ENCODE results near the gene SKAP2. TPM values are rescaled to one million over a fixed set of nuclear protein-coding genes. Genes with fewer than 3 reads are reported as not detected.

SKAP2 gene
- total RNA-seq, 1 experiment from 2014 or later = 3.2 TPM

DNA sequence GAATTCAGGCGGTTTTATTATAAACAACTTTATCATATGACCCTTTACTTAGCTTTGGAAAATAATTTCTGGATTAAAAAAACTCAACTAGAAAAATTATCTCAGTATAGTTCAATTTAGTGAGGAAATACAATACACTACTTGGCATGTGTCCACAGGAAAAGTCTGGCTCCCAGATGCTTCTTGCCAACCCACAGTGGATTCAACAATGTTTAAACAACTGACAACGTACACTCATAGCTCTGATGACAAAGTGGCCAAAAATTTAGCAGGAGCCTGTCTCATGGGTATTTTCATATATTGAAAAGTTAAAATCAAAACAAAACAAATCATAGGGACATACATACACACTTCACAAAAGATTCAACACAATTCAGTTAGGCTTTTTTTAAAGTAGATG, 158.8 kb downstream of the SKAP2 start:
- H3K14ac ChIP-seq (ENCODE audit: insufficient read depth, low read length) = no peak overlapping the region
- H3K18ac ChIP-seq (ENCODE audit: insufficient read length, low read depth, low read length) = no peak overlapping the region
- Mint-ChIP-seq H3K27me3 (ENCODE audit: low read depth) (no peaks in the 10 kb centered on the region), H3K9me3 (no peaks in the 10 kb centered on the region), H3K27ac (no peak overlapping the region), H3K4me3 (no peak overlapping the region), H3K4me1 (peaks cover 0 to 2% of the 10 kb centered on the region in 2 experiments; a peak in 2 of 4 replicates), H3K36me3 (ENCODE audit: insufficient read depth in 1 of 3, low read depth in 3 of 3) (no peaks in the 10 kb centered on the region)
- no peaks in the 10 kb centered on the region for H4K20me1 ChIP-seq (ENCODE audit: control insufficient read depth, insufficient read depth, insufficient read length)
- H4K8ac ChIP-seq (replicated peaks; ENCODE audit: insufficient read length, low read depth, low read length) = no peak overlapping the region
- H3K23me2 ChIP-seq (ENCODE audit: insufficient read length, low read depth, low read length, poor library complexity, severe bottlenecking) = no peaks in the 10 kb centered on the region
- H2AK5ac ChIP-seq (ENCODE audit: insufficient read length, low read length) = no peak overlapping the region
- no peaks in the 10 kb centered on the region for H3K4me1 ChIP-seq (ENCODE audit: insufficient read depth, low read length)
- H3T11ph ChIP-seq (ENCODE audit: low read length) = no peak overlapping the region
- no peak overlapping the region for H2BK15ac ChIP-seq (ENCODE audit: low read depth, low read length)
- no peak overlapping the region for H2BK120ac ChIP-seq (ENCODE audit: low read depth, low read length, poor library complexity, severe bottlenecking)
- TF ChIP-seq, protein P1, sequence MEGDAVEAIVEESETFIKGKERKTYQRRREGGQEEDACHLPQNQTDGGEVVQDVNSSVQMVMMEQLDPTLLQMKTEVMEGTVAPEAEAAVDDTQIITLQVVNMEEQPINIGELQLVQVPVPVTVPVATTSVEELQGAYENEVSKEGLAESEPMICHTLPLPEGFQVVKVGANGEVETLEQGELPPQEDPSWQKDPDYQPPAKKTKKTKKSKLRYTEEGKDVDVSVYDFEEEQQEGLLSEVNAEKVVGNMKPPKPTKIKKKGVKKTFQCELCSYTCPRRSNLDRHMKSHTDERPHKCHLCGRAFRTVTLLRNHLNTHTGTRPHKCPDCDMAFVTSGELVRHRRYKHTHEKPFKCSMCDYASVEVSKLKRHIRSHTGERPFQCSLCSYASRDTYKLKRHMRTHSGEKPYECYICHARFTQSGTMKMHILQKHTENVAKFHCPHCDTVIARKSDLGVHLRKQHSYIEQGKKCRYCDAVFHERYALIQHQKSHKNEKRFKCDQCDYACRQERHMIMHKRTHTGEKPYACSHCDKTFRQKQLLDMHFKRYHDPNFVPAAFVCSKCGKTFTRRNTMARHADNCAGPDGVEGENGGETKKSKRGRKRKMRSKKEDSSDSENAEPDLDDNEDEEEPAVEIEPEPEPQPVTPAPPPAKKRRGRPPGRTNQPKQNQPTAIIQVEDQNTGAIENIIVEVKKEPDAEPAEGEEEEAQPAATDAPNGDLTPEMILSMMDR (conservative IDR thresholded peaks at IDR 0.05) = no peak
- H3K4ac ChIP-seq (ENCODE audit: low read depth, low read length) = no peak overlapping the region
- no peak overlapping the region for H3K27ac ChIP-seq (ENCODE audit: insufficient read length, low read depth, low read length)
- no peak overlapping the region for H2BK20ac ChIP-seq (ENCODE audit: low read depth, low read length, poor library complexity, severe bottlenecking)
- H3K79me2 ChIP-seq (ENCODE audit: insufficient read depth, low read length) = no peaks in the 10 kb centered on the region
- H3K56ac ChIP-seq (ENCODE audit: insufficient read length, low read depth, low read length) = no peak overlapping the region
- no peak overlapping the region for H2BK5ac ChIP-seq (ENCODE audit: insufficient read length, low read length)
- H3K4me2 ChIP-seq (ENCODE audit: insufficient read depth, insufficient read length, low read length) = no peak overlapping the region
- H3K9ac ChIP-seq (ENCODE audit: extremely low read depth, insufficient read length, low read length) = no peak overlapping the region
- no peaks in the 10 kb centered on the region for H3K79me1 ChIP-seq (ENCODE audit: insufficient read depth, low read depth, low read length, poor library complexity, severe bottlenecking)
- WGBS (ENCODE audit: extremely low coverage, insufficient read length, low lambda C conversion rate) = no CpG with 5 or more reads among the region's 2 CpGs
- no peaks in the 10 kb centered on the region for H3K27me3 ChIP-seq (ENCODE audit: insufficient read depth, low read length)
- H4K5ac ChIP-seq (ENCODE audit: insufficient read length, low read depth, low read length) = no peak overlapping the region
- H4K91ac ChIP-seq (ENCODE audit: insufficient read length, low read depth, low read length) = no peak overlapping the region
- H3K23ac ChIP-seq (ENCODE audit: insufficient read length, low read depth, low read length) = no peak overlapping the region
- H2BK12ac ChIP-seq (ENCODE audit: insufficient read length, low read depth, low read length) = no peak overlapping the region
- DNase-seq = no peak
- H3K9me3 ChIP-seq (ENCODE audit: control insufficient read depth, low read depth, low read length) = no peaks in the 10 kb centered on the region
- no peak overlapping the region for H2AFZ ChIP-seq (ENCODE audit: low read length)

All from H9 (cell line).